Stimulated activated naive CD8-positive, alpha-beta T cell treated with anti-CD3 and anti-CD28 coated beads, Interleukin-15, Interleukin-2, amounts not matched to agents 100 ng/mL and 50 ng/mL, for 24 hours (primary cell): ENCODE results near the gene NUP160.
"Not testable (repeated sequence)": the region's sequence is repeated elsewhere in the genome, so short reads cannot be mapped to it uniquely, and the experiment has no call there.

Experiments used
- H3K27ac Mint-ChIP-seq: one replicate; pipeline ENCODE4 v1.8.0; 2021; ENCODE audit warnings: mild to moderate bottlenecking, mixed read lengths
- H3K27me3 Mint-ChIP-seq: one replicate; pipeline ENCODE4 v1.8.0; 2021; ENCODE audit warnings: mixed read lengths
- H3K36me3 Mint-ChIP-seq: one replicate; pipeline ENCODE4 v1.8.0; 2021; ENCODE audit warnings: low read depth, mixed read lengths
- H3K4me1 Mint-ChIP-seq: one replicate; pipeline ENCODE4 v1.8.0; 2021; ENCODE audit warnings: low read depth, mixed read lengths
- H3K4me3 Mint-ChIP-seq: one replicate; pipeline ENCODE4 v1.8.0; 2021; ENCODE audit warnings: mild to moderate bottlenecking, mixed read lengths
- H3K9me3 Mint-ChIP-seq: one replicate; pipeline ENCODE4 v1.8.0; 2021; ENCODE audit warnings: mixed read lengths

Gene NUP160

DNA sequence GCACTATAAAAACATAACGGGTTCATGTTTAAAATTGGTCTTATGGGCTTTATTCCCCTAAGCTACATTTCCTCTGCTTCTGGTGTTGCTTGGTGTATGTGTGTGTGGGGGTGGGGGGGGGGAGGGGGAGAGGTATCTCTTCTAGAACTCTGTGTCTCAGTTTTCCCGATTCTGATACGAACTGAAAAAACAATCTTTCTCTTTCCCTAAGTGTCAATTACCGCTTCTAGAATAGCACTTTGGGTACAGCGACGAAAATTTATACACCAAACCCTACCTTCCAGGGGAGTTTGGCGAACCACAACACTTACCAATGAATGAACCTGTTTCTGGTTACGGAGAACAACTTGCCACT is 636 bp downstream of the NUP160 start:
- peaks cover 60% of the 10 kb centered on the region for H3K4me1 Mint-ChIP-seq
- H3K27ac Mint-ChIP-seq = peak overlapping the region; percentile 99
- peak overlapping the region; percentile 99 for H3K4me3 Mint-ChIP-seq
- no peaks in the 10 kb centered on the region for H3K9me3 Mint-ChIP-seq
- H3K27me3 Mint-ChIP-seq = no peaks in the 10 kb centered on the region
- H3K36me3 Mint-ChIP-seq = peaks cover 25% of the 10 kb centered on the region

DNA sequence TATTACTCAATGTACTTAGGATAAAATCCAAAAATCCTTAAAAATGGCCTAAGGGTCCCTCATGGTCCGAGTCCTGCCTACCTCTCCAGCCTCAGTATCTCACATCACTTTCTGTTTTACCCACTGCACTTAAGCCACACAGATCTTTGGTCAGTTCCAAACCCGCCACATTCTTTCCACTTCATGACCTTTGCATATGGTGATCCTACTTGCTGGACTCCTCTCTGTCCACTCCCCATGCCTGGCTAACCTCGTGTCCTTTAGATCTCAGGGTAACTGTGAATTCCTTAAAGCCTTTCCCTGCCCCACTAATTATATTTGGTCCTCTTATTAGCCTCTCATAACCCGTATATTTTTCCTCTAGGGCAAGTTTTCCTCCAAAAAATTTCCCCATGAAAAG is 1.2 kb downstream of the NUP160 start:
- Mint-ChIP-seq H3K36me3 (peaks cover 25% of the 10 kb centered on the region), H3K4me1 (peaks cover 55% of the 10 kb centered on the region), H3K4me3 (peak overlapping the region; percentile 99), H3K9me3 (no peaks in the 10 kb centered on the region), H3K27me3 (no peaks in the 10 kb centered on the region), H3K27ac (peak overlapping the region; percentile 87)

DNA sequence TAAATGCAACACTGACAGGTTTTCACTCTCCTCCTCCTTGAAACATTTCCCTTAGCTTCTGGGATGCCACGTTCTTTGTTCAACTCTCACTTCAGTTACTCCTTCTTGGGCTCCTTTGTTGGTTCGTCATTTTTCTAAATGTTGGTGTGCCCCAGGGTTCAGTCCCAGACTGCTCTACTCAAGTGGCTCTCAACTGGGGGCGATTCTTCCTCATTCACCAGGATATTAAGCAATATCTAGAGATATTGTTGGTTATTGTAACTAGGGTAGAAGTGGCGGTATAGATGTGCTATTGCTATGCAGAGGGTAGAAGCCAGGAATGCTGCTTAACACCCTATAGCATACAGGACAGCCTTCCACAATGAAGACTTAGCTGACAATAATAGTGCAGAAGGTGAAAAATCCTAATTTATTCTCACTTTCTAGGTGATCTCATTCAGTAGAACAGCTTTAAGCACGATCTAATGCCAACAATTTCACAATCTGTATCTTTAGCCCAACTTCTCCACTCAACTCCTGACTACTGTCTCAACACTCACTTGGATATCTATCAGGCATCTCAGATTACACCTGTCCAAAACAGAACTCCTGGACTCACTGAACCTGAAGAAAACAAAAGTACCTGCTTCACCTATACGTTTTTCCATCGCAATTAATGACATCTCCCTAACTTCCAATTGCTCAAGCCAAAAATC is 4.6 kb downstream of the NUP160 start:
- Mint-ChIP-seq H3K27me3 (no peaks in the 10 kb centered on the region), H3K9me3 (no peaks in the 10 kb centered on the region), H3K27ac (no peak overlapping the region), H3K4me3 (no peak overlapping the region), H3K36me3 (peaks cover 50% of the 10 kb centered on the region), H3K4me1 (peaks cover 25% of the 10 kb centered on the region)

DNA sequence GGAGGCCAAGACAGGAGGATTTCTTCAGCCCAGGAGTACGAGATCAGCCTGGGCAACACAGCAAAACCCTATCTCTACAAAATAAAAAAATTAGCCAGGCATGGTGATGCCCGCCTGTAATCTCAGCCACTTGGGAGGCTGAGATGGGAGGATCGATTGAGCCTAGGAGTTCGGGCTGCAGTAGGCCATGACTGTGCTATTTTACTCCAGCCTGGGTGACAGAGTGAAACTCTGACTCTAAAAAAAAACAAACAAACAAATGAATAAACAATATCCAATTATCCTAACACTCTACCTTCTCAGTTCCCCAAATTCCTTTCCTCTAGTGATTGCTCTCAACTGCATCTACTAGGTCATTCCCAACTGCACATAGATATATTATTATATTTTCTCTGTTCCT is 5.4 kb downstream of the NUP160 start:
- Mint-ChIP-seq H3K9me3 (no peaks in the 10 kb centered on the region), H3K36me3 (peaks cover 55% of the 10 kb centered on the region), H3K27me3 (no peaks in the 10 kb centered on the region), H3K4me1 (peaks cover 22% of the 10 kb centered on the region), H3K27ac (no peak overlapping the region), H3K4me3 (no peak overlapping the region)

DNA sequence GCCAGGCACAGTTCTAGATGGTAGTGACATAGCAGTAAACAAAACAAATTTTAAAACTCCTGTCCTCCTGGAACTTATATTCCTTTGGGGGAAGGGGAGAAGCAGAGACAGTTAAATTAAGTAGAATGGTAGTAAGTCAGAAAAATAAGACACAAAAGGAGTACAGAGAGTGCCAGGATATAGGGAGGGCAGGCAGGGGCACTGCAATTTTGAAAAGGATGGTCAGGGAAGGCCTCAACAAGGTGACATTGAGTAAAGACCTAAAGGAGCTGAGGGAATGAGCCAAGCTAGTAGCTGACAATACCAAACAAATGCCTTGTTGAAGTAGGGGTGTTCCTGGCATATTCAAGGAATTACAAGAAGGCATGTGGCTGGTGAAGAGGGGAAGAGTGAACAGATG is 10.2 kb downstream of the NUP160 start:
- H3K27me3 Mint-ChIP-seq = no peaks in the 10 kb centered on the region
- H3K4me3 Mint-ChIP-seq = no peak overlapping the region
- no peaks in the 10 kb centered on the region for H3K4me1 Mint-ChIP-seq
- H3K27ac Mint-ChIP-seq = peak overlapping the region; percentile 4
- peaks cover 66% of the 10 kb centered on the region for H3K36me3 Mint-ChIP-seq
- H3K9me3 Mint-ChIP-seq = no peaks in the 10 kb centered on the region

DNA sequence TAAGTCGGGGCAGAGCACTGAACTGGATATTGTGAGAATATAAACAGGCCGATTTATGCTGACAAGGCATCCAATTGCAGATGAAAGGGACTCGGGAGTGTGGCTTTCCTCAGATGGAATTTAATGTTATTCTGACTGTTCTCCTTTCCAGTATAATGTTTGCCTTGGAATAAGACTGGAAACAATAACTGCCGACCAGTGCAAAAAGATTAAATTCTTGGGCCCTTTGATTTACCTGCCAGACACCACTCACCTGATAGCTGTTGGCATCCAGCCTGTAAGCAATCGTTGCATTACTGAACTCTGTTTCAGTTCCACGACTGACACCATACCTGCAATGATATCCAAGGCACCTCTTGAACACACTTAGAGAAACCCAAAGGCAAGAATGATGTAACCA is 10.9 kb downstream of the NUP160 start:
- Mint-ChIP-seq H3K27ac (no peak overlapping the region), H3K4me3 (no peak overlapping the region), H3K4me1 (no peaks in the 10 kb centered on the region), H3K27me3 (no peaks in the 10 kb centered on the region), H3K36me3 (peaks cover 72% of the 10 kb centered on the region), H3K9me3 (no peaks in the 10 kb centered on the region)

DNA sequence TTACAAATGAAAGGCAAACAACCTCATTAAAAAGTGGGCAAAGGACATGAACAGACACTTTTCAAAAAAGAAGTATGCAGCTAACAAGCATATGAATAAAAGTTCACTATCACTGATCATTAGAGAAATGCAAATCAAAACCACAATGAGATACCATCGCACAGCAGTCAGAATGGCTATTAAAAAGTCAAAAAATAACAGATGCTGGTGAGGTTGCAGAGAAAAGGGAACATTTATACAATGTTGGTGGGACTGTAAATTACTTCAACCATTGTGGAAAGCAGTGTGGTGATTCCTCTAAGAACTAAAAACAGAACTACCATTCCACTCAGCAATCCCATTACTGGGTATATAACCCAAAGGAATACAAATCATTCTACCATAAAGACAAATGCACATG is 18.1 kb downstream of the NUP160 start:
- H3K9me3 Mint-ChIP-seq, H3K4me3 Mint-ChIP-seq, H3K27ac Mint-ChIP-seq, H3K27me3 Mint-ChIP-seq: not testable (repeated sequence)
- peaks cover 28% of the 10 kb centered on the region for H3K4me1 Mint-ChIP-seq
- peaks cover 64% of the 10 kb centered on the region for H3K36me3 Mint-ChIP-seq

DNA sequence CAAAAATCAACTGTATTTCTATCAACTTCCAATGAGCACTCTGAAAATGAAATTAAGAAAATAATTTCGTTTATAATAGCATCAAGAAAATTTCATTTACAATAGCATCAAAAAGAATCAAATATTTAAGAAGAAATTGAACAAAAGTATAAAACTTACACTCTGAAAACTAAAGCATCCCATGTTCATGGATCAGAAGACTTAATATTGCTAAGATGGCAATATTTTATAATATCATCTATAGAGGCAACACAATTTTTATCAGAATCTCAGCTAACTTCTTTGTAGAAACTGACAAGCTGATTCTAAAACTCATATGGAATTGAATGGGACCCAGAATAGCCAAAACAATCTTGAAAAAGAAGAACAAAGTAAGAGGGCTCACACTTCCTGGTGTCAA is 19.9 kb downstream of the NUP160 start:
- H3K27me3 Mint-ChIP-seq = no peaks in the 10 kb centered on the region
- no peaks in the 10 kb centered on the region for H3K9me3 Mint-ChIP-seq
- H3K4me3 Mint-ChIP-seq = no peak overlapping the region
- peaks cover 58% of the 10 kb centered on the region for H3K36me3 Mint-ChIP-seq
- peaks cover 28% of the 10 kb centered on the region for H3K4me1 Mint-ChIP-seq
- H3K27ac Mint-ChIP-seq = no peak overlapping the region

DNA sequence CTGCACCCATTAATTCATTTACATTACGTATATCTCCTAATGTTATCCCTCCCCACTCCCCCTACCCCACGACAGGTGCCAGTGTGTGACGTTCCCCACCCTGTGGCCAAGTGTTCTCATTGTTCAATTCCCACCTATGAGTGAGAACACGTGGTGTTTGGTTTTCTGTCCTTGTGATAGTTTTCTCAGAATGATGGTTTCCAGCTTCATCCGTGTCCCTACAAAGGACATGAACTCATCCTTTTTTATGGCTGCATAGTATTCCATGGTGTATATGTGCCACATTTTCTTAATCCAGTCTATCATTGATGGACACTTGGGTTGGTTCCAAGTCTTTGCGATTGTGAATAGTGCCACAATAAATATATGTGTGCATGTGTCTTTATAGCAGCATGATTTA is 25.5 kb downstream of the NUP160 start:
- peaks cover 66% of the 10 kb centered on the region for H3K36me3 Mint-ChIP-seq
- H3K9me3 Mint-ChIP-seq, H3K27ac Mint-ChIP-seq, H3K4me1 Mint-ChIP-seq, H3K27me3 Mint-ChIP-seq, H3K4me3 Mint-ChIP-seq: not testable (repeated sequence)

DNA sequence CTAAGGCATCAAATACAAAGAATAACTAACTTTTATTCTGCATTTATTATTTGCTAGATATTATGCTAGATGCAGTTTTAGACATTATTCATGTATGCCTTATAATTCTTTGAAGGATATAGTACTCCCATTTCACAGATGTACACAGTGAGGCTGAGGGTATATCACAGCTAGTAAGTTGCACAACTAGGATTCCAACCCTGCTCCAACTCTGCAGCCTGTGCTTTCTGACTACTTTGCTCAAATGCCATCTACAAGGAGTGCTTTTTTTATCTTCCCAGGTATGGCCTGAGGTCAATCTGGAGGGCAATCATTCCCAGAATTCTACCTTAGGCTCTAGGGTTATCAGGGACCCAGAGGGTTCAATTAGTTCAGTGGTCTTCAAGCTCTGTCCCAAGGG is 28.4 kb downstream of the NUP160 start:
- Mint-ChIP-seq H3K4me1 (no peaks in the 10 kb centered on the region), H3K36me3 (peaks cover 71% of the 10 kb centered on the region), H3K4me3 (no peak overlapping the region), H3K27me3 (no peaks in the 10 kb centered on the region), H3K9me3 (no peaks in the 10 kb centered on the region), H3K27ac (peak overlapping the region; percentile 53)

DNA sequence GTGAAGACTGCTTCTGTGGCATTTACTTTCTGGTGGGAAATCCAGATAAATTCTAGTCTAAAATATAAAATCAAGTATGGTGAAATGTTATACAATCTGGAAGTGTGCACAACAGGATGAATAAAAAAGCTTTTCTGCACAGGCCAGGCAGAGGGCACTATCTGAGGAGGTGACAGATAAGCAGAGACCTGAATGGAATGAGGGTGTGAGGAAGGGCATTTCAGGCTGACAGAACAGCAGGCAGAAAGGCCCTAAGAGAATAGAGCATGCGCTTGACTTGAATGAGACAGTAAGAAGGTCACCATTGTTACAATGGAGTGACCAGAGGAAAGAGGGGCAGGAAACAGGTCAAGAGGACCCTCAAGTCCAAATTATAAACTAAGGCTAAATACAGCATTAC is 47.4 kb downstream of the NUP160 start:
- H3K27ac Mint-ChIP-seq = peak overlapping the region; percentile 6
- no peaks in the 10 kb centered on the region for H3K27me3 Mint-ChIP-seq
- no peaks in the 10 kb centered on the region for H3K9me3 Mint-ChIP-seq
- peaks cover 17% of the 10 kb centered on the region for H3K4me1 Mint-ChIP-seq
- H3K4me3 Mint-ChIP-seq = no peak overlapping the region
- peaks cover 65% of the 10 kb centered on the region for H3K36me3 Mint-ChIP-seq

DNA sequence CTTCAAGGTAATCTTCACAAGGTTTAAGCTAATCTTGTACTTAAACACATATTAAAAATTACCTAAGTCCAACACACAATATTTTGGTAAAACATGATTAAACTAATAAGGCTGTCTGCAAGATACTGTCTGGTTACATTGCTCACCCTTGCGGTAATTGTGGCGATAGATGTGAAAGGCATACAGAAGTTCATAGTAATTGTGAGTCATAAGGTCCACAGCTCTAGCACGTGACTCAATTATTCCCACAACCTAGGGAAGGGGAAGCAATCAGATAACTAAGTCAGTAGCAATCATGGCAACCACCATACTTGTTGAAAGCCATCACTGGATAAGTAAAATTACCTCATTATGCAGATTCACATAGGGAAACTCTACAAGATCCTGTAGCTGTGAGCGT is 50.5 kb downstream of the NUP160 start:
- Mint-ChIP-seq H3K4me1 (peaks cover 17% of the 10 kb centered on the region), H3K27ac (peak overlapping the region; percentile 84), H3K9me3 (no peaks in the 10 kb centered on the region), H3K36me3 (peaks cover 68% of the 10 kb centered on the region), H3K27me3 (no peaks in the 10 kb centered on the region), H3K4me3 (no peak overlapping the region)

DNA sequence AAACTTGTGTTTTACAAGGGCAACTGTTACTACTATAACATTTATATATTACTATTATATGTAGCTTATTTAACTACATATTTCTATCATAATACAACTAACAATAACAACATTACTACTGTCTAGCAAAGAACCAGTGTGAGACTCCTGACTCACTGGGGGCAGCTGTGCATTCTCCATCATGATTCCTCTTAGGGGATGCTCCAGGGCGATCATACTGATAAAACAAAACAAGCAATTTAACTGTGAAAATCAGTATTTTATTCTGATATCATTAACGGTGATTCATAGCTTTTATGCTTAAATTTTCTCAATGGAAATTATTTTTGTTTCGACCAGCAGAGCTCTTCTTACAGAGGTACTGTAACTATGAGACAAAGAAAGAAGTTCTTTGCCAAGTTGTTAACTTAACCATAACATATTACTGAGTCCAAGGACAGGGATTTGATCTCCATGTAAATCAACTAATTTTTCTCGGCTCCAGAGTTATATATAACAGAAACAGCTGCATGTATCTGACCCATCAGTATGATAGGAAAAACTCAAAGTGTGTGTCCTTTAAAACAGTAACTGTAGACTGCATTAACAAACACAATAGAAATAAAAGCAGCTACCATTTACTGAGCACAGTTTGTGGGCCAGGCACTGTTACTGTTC is 56.2 kb downstream of the NUP160 start:
- Mint-ChIP-seq H3K9me3 (no peaks in the 10 kb centered on the region), H3K36me3 (peaks cover 67% of the 10 kb centered on the region), H3K27ac (no peak overlapping the region), H3K4me3 (no peak overlapping the region), H3K27me3 (no peaks in the 10 kb centered on the region), H3K4me1 (peaks cover 8% of the 10 kb centered on the region)

DNA sequence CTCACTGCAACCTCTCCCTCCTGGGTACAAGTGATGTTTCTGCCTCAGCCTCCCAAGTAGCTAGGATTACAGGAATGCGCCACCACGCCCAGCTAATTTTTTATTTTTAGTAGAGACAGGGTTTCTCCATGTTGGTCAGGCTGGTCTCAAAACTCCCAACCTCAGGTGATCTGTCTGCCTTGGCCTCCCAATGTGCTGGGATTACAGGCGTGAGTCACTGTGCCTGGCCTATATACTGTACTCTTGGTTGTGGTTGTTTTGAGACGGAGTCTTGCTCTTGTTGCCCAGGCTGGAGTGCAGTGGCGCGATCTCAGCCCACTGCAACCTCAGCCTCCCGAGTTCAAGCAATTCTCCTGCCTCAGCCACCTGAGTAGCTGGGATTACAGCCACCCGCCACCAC is 58.1 kb downstream of the NUP160 start:
- not testable (repeated sequence) for H3K27me3 Mint-ChIP-seq, H3K4me1 Mint-ChIP-seq, H3K9me3 Mint-ChIP-seq, H3K27ac Mint-ChIP-seq, H3K4me3 Mint-ChIP-seq
- peaks cover 62% of the 10 kb centered on the region for H3K36me3 Mint-ChIP-seq

DNA sequence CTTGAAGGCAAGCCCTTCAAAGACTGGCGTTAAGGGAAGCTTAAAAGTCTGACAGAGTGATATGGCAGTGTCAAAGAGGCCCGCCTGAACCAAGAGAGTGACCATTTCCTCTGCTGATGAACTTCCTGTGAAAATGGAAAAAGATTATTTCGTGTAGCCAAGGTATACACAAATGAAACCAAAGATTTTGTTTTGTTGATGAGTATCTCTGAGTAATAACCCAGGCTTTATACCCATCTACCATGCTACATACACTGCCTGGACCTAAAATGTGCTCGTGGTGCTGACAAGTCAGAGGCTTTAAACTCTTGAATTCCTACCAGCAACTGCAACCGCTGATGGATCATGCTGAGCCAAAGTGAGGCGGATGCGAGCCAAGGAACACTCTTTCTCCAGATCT is 60.0 kb downstream of the NUP160 start:
- H3K4me1 Mint-ChIP-seq = peaks cover 4% of the 10 kb centered on the region
- no peaks in the 10 kb centered on the region for H3K27me3 Mint-ChIP-seq
- no peaks in the 10 kb centered on the region for H3K9me3 Mint-ChIP-seq
- peak overlapping the region; percentile 13 for H3K27ac Mint-ChIP-seq
- no peak overlapping the region for H3K4me3 Mint-ChIP-seq
- peaks cover 70% of the 10 kb centered on the region for H3K36me3 Mint-ChIP-seq

DNA sequence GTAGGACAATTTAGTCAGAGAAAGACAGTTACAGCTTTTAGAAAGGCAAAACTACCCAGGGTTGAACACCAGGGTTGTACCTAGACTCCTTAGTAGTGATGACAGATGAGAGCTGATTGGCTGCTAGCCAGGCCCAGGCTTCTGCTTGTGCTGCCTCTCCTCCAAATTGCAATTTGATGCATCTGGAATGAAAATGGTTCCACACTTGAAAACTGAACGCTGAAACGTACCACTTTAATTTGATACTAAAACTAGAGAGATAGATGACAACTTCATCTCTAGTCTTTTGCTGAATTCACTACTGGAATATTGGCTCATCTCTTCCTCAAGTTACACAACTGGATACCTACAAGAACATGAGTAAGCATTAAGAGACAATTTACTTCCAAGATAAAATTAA is 61.8 kb downstream of the NUP160 start:
- peak overlapping the region; percentile 28 for H3K27ac Mint-ChIP-seq
- peaks cover 63% of the 10 kb centered on the region for H3K36me3 Mint-ChIP-seq

More for the DNA sequence above, 61.8 kb downstream of the NUP160 start:
- H3K4me3 Mint-ChIP-seq = no peak overlapping the region
- no peaks in the 10 kb centered on the region for H3K27me3 Mint-ChIP-seq
- H3K4me1 Mint-ChIP-seq = peaks cover 4% of the 10 kb centered on the region
- no peaks in the 10 kb centered on the region for H3K9me3 Mint-ChIP-seq
